Measurements from ENCODE around the gene KY. TPM values are rescaled to one million over a fixed set of nuclear protein-coding genes. Genes with fewer than 3 reads are reported as not detected.

The KY gene
- total and polyA plus RNA-seq, 4 donors = 0.13 to 1.8 (median 0.65) TPM

GRCh38 chr3:134652886-134653630, 2.2 kb upstream of the KY start:
- no peaks in the 10 kb centered on the region for H3K36me3 ChIP-seq (ENCODE audit: control insufficient read depth in 1 of 2, insufficient read depth in 2 of 2, low read length in 1 of 2)
- DNase-seq (no peak), ATAC-seq (ENCODE audit: low FRiP score) (no peak)
- intact Hi-C loops (cut with DNase I) = loop anchor here in 1 of 2 donors (5.0 kb wide), 1 partner anchor 144 kb away; the partner anchor contains the start of gene EPHB1
- no peak overlapping the region for H3K4me3 ChIP-seq (ENCODE audit: low read length in 2 of 2)
- no peaks in the 10 kb centered on the region for H3K9me3 ChIP-seq (ENCODE audit: control insufficient read depth, low read length)
- no peak overlapping the region for H3K27ac ChIP-seq (ENCODE audit: low read depth in 1 of 2, low read length in 2 of 2)
- no peaks in the 10 kb centered on the region for H3K27me3 ChIP-seq (ENCODE audit: control insufficient read depth in 1 of 2, insufficient read depth in 2 of 2, low read length in 1 of 2)
- WGBS, 2 donors = 92 to 94% methylated on average over 7 of the region's 7 CpGs
- peaks cover 0 to 4% of the 10 kb centered on the region in 2 donors for H3K4me1 ChIP-seq (ENCODE audit: control insufficient read depth in 1 of 2, insufficient read depth in 2 of 2, low read length in 2 of 2)

- intact Hi-C loops (cut with DNase I) = loop anchor here in 1 of 2 donors (5.0 kb wide), 1 partner anchor 145 kb away; the partner anchor contains the start of gene EPHB1
- 56 to 66% methylated on average over 7 of the region's 7 CpGs for WGBS, 2 donors
- ATAC-seq (ENCODE audit: low FRiP score) = no peak
Observed at GRCh38 chr3:134652409-134652831, 1.6 kb upstream of the KY start.

DNA sequence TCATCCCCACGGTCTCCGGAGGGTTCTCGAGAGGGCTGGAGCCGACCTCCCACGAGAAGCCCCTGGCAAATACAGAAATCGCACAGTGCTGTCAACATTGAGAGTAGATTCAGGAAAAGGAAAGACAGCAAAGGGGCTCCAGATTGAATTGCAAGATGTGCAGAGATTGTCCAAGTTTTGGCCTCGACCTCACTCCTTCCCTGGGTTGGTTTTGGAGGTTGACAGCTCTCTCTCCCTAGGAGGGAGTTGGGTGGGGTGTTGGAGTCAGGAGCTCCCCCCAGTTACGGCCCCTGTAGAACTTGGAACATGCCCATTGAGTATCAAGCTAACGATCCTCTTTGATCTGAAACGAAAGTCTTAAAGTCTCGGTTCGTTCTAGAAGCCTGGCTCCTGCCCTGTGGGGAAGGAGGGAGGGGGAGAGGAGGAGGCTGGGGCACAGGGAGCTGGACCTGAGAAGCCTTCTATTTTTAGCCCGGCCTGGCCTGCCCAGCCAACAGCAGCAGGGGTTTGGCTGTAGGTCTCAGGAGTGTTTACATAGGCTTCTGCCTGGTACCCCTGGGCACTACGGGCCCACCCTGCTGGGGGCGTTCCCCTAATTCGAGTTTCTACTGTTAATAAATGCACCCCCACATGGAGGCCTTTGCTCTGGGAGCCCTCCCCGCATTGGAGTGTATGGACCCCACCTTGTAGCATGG, 672 bp upstream of the KY start:
- H3K4me1 ChIP-seq (ENCODE audit: control insufficient read depth in 1 of 2, insufficient read depth in 2 of 2, low read length in 2 of 2) = peaks cover 0 to 4% of the 10 kb centered on the region in 2 donors
- WGBS, 2 donors = 3% methylated on average over 17 of the region's 17 CpGs
- H3K4me3 ChIP-seq (ENCODE audit: low read length in 2 of 2) = peak overlapping the region; percentile 8 to 24
- no peaks in the 10 kb centered on the region for H3K27me3 ChIP-seq (ENCODE audit: control insufficient read depth in 1 of 2, insufficient read depth in 2 of 2, low read length in 1 of 2)
- H3K9me3 ChIP-seq (ENCODE audit: control insufficient read depth, low read length) = no peaks in the 10 kb centered on the region
- H3K27ac ChIP-seq (ENCODE audit: low read depth in 1 of 2, low read length in 2 of 2) = peak overlapping the region; percentile 45 to 61
- intact Hi-C loops (cut with DNase I) = loop anchor here in 1 of 2 donors (5.0 kb wide), 1 partner anchor 146 kb away; the partner anchor contains the start of gene EPHB1
- H3K36me3 ChIP-seq (ENCODE audit: control insufficient read depth in 1 of 2, insufficient read depth in 2 of 2, low read length in 1 of 2) = no peaks in the 10 kb centered on the region
- DNase-seq = peak; percentile 84 to 85
- peak; percentile 82 for ATAC-seq (ENCODE audit: low FRiP score)

More at GRCh38 chr3:134652409-134652831, 1.6 kb upstream of the KY start:
- H3K9me3 ChIP-seq (ENCODE audit: control insufficient read depth, low read length) = no peaks in the 10 kb centered on the region
- H3K4me3 ChIP-seq (ENCODE audit: low read length in 2 of 2) = no peak overlapping the region
- H3K27me3 ChIP-seq (ENCODE audit: control insufficient read depth in 1 of 2, insufficient read depth in 2 of 2, low read length in 1 of 2) = no peaks in the 10 kb centered on the region
- no peaks in the 10 kb centered on the region for H3K36me3 ChIP-seq (ENCODE audit: control insufficient read depth in 1 of 2, insufficient read depth in 2 of 2, low read length in 1 of 2)
- H3K27ac ChIP-seq (ENCODE audit: low read depth in 1 of 2, low read length in 2 of 2) = no peak overlapping the region
- DNase-seq = no peak
- peaks cover 0 to 4% of the 10 kb centered on the region in 2 donors for H3K4me1 ChIP-seq (ENCODE audit: control insufficient read depth in 1 of 2, insufficient read depth in 2 of 2, low read length in 2 of 2)

GRCh38 chr3:134649106-134649705, 1.6 kb downstream of the KY start:
- no peak overlapping the region for H3K27ac ChIP-seq (ENCODE audit: low read depth in 1 of 2, low read length in 2 of 2)
- WGBS, 2 donors = 92 to 93% methylated on average over 7 of the region's 7 CpGs
- no peak for ATAC-seq (ENCODE audit: low FRiP score)

GRCh38 chr3:134647902-134648760, 2.7 kb downstream of the KY start:
- no peaks in the 10 kb centered on the region for H3K27me3 ChIP-seq (ENCODE audit: control insufficient read depth in 1 of 2, insufficient read depth in 2 of 2, low read length in 1 of 2)
- no peak overlapping the region for H3K27ac ChIP-seq (ENCODE audit: low read depth in 1 of 2, low read length in 2 of 2)
- intact Hi-C loops (cut with DNase I) = no loop called here
- no peaks in the 10 kb centered on the region for H3K36me3 ChIP-seq (ENCODE audit: control insufficient read depth in 1 of 2, insufficient read depth in 2 of 2, low read length in 1 of 2)
- no peaks in the 10 kb centered on the region for H3K9me3 ChIP-seq (ENCODE audit: control insufficient read depth, low read length)
- WGBS, 2 donors = 96 to 97% methylated on average over 15 of the region's 15 CpGs
- ATAC-seq (ENCODE audit: low FRiP score) (no peak), DNase-seq (no peak)
- peaks cover 0 to 4% of the 10 kb centered on the region in 2 donors for H3K4me1 ChIP-seq (ENCODE audit: control insufficient read depth in 1 of 2, insufficient read depth in 2 of 2, low read length in 2 of 2)
- H3K4me3 ChIP-seq (ENCODE audit: low read length in 2 of 2) = no peak overlapping the region

More at GRCh38 chr3:134649106-134649705, 1.6 kb downstream of the KY start:
- no peak for DNase-seq
- no peak overlapping the region for H3K4me3 ChIP-seq (ENCODE audit: low read length in 2 of 2)
- H3K4me1 ChIP-seq (ENCODE audit: control insufficient read depth in 1 of 2, insufficient read depth in 2 of 2, low read length in 2 of 2) = peaks cover 0 to 4% of the 10 kb centered on the region in 2 donors
- no peaks in the 10 kb centered on the region for H3K9me3 ChIP-seq (ENCODE audit: control insufficient read depth, low read length)
- no peaks in the 10 kb centered on the region for H3K36me3 ChIP-seq (ENCODE audit: control insufficient read depth in 1 of 2, insufficient read depth in 2 of 2, low read length in 1 of 2)
- intact Hi-C loops (cut with DNase I) = no loop called here
- no peaks in the 10 kb centered on the region for H3K27me3 ChIP-seq (ENCODE audit: control insufficient read depth in 1 of 2, insufficient read depth in 2 of 2, low read length in 1 of 2)

DNA sequence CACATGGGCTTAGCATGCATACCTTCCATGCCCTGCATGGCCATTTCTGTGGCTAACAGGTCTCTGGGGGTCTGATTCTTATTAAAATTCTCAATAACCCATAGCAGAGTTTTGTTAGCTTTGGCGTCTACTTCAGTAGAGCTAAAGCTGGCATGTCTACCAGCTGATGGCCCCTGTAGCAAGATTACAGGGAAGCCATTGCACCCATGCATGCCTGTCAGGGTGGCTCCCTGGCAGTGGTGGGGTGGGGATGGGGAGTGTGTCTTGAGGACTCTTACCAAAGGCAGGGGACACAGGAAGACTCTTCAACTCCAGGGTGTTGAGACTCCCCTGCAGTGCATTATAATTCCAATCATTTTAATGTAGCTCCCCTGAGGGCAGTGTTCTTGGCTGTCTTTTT, 4.7 kb downstream of the KY start:
- intact Hi-C loops (cut with DNase I) = no loop called here
- Histone ChIP-seq H3K36me3 (ENCODE audit: control insufficient read depth in 1 of 2, insufficient read depth in 2 of 2, low read length in 1 of 2) (no peaks in the 10 kb centered on the region), H3K4me3 (ENCODE audit: low read length in 2 of 2) (no peak overlapping the region), H3K27me3 (ENCODE audit: control insufficient read depth in 1 of 2, insufficient read depth in 2 of 2, low read length in 1 of 2) (no peaks in the 10 kb centered on the region), H3K9me3 (ENCODE audit: control insufficient read depth, low read length) (no peaks in the 10 kb centered on the region), H3K4me1 (ENCODE audit: control insufficient read depth in 1 of 2, insufficient read depth in 2 of 2, low read length in 2 of 2) (no peaks in the 10 kb centered on the region), H3K27ac (ENCODE audit: low read depth in 1 of 2, low read length in 2 of 2) (no peak overlapping the region)
- WGBS, 2 donors = 80 to 86% methylated on average over 1 of the region's 1 CpG
- DNase-seq (no peak), ATAC-seq (ENCODE audit: low FRiP score) (no peak)

DNA sequence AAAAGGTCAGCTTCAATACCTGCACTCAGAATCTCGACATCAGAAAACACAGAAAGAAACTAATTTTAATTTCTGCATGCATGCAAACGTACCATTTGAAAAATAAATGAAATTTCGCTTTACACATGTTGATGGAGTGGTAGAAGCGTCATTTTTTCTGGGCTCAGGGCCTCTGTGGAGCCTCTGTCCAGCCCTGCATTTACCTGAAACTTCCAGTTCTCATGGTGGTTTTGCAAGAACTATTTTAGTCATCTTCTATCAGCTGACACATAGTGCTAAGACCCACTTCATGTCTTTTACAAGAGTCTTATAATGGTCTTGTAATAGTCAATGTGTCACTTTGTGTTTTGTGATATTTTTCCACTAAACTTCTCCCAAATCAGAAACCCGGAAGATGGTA, 5.3 kb downstream of the KY start:
- DNase-seq = no peak
- H3K27ac ChIP-seq (ENCODE audit: low read depth in 1 of 2, low read length in 2 of 2) = no peak overlapping the region

More for the DNA sequence above, 5.3 kb downstream of the KY start:
- no peaks in the 10 kb centered on the region for H3K36me3 ChIP-seq (ENCODE audit: control insufficient read depth in 1 of 2, insufficient read depth in 2 of 2, low read length in 1 of 2)
- no peak for ATAC-seq (ENCODE audit: low FRiP score)
- no peaks in the 10 kb centered on the region for H3K9me3 ChIP-seq (ENCODE audit: control insufficient read depth, low read length)
- H3K4me1 ChIP-seq (ENCODE audit: control insufficient read depth in 1 of 2, insufficient read depth in 2 of 2, low read length in 2 of 2) = no peaks in the 10 kb centered on the region
- H3K4me3 ChIP-seq (ENCODE audit: low read length in 2 of 2) = no peak overlapping the region
- intact Hi-C loops (cut with DNase I) = no loop called here
- no peaks in the 10 kb centered on the region for H3K27me3 ChIP-seq (ENCODE audit: control insufficient read depth in 1 of 2, insufficient read depth in 2 of 2, low read length in 1 of 2)
- WGBS, 2 donors = 86 to 91% methylated on average over 5 of the region's 5 CpGs

Data from aorta (tissue), 5 donors.